ENCODE measurements around the gene TBX2.

TBX2 gene

GRCh38 chr17:61420745-61421398 lies 21.2 kb downstream of the TBX2 start:
- no peak overlapping the region for H2AK5ac ChIP-seq (ENCODE audit: low read length)
- no peak overlapping the region for H4K91ac ChIP-seq (ENCODE audit: low read depth, low read length)
- H2BK5ac ChIP-seq (ENCODE audit: low read depth, low read length, poor library complexity) = no peak overlapping the region
- no peaks in the 10 kb centered on the region for H3K79me1 ChIP-seq (ENCODE audit: low read length)
- H3K23ac ChIP-seq (ENCODE audit: low read length) = no peak overlapping the region
- no peak for DNase-seq
- H3K9ac ChIP-seq (ENCODE audit: low read length) = no peak overlapping the region
- no CpG with 5 or more reads among the region's 4 CpGs for WGBS (ENCODE audit: extremely low coverage, insufficient coverage, insufficient read length)
- H4K8ac ChIP-seq (ENCODE audit: low read depth, low read length) = no peak overlapping the region
- no peak overlapping the region for H3K4me2 ChIP-seq (ENCODE audit: low read length)
- no peaks in the 10 kb centered on the region for H3K79me2 ChIP-seq (ENCODE audit: control insufficient read depth, insufficient read depth, low read length, poor library complexity)
- H3K4me3 ChIP-seq (ENCODE audit: low read depth, low read length) = no peak overlapping the region
- H3K27me3 ChIP-seq (ENCODE audit: insufficient read depth, low read length) = peaks cover 2% of the 10 kb centered on the region
- H3K4ac ChIP-seq (ENCODE audit: low read depth, low read length) = no peak overlapping the region
- no peak overlapping the region for H4K12ac ChIP-seq (ENCODE audit: low read depth, low read length)
- peaks cover 4 to 7% of the 10 kb centered on the region in 2 experiments for H3K4me1 ChIP-seq (ENCODE audit: control insufficient read depth in 1 of 2, insufficient read depth in 2 of 2, low read length in 2 of 2)
- no peak overlapping the region for H2BK120ac ChIP-seq (ENCODE audit: insufficient read depth, low read length, poor library complexity)
- H3K36me3 ChIP-seq (ENCODE audit: control insufficient read depth in 1 of 2, insufficient read depth in 2 of 2, low read length in 2 of 2) = no peaks in the 10 kb centered on the region
- H2BK12ac ChIP-seq (ENCODE audit: low read length) = no peak overlapping the region
- H2AFZ ChIP-seq (ENCODE audit: insufficient read depth, low read length, poor library complexity) = no peak overlapping the region
- no peaks in the 10 kb centered on the region for H3K9me3 ChIP-seq (ENCODE audit: insufficient read depth, low read depth, low read length)
- no peak overlapping the region for H3K14ac ChIP-seq (ENCODE audit: low read length)
- no peak overlapping the region for H3K18ac ChIP-seq (ENCODE audit: low read length)
- H3K27ac ChIP-seq (ENCODE audit: low read depth, low read length) = no peak overlapping the region

GRCh38 chr17:61421460-61421859 lies 21.8 kb downstream of the TBX2 start:
- Histone ChIP-seq H3K27me3 (ENCODE audit: insufficient read depth, low read length) (peaks cover 2% of the 10 kb centered on the region), H3K23ac (ENCODE audit: low read length) (no peak overlapping the region), H3K36me3 (ENCODE audit: control insufficient read depth in 1 of 2, insufficient read depth in 2 of 2, low read length in 2 of 2) (no peaks in the 10 kb centered on the region), H2AFZ (ENCODE audit: insufficient read depth, low read length, poor library complexity) (no peak overlapping the region), H2BK5ac (ENCODE audit: low read depth, low read length, poor library complexity) (no peak overlapping the region), H3K79me2 (ENCODE audit: control insufficient read depth, insufficient read depth, low read length, poor library complexity) (no peaks in the 10 kb centered on the region), H4K91ac (ENCODE audit: low read depth, low read length) (no peak overlapping the region), H3K4me1 (ENCODE audit: control insufficient read depth in 1 of 2, insufficient read depth in 2 of 2, low read length in 2 of 2) (peaks cover 2 to 9% of the 10 kb centered on the region in 2 experiments), H4K12ac (ENCODE audit: low read depth, low read length) (no peak overlapping the region), H3K9me3 (ENCODE audit: insufficient read depth, low read depth, low read length) (no peaks in the 10 kb centered on the region), H3K4me3 (ENCODE audit: low read depth, low read length) (no peak overlapping the region), H3K18ac (ENCODE audit: low read length) (no peak overlapping the region), H3K79me1 (ENCODE audit: low read length) (no peaks in the 10 kb centered on the region), H3K4ac (ENCODE audit: low read depth, low read length) (no peak overlapping the region), H3K27ac (ENCODE audit: low read depth, low read length) (no peak overlapping the region), H2BK120ac (ENCODE audit: insufficient read depth, low read length, poor library complexity) (no peak overlapping the region), H3K14ac (ENCODE audit: low read length) (no peak overlapping the region), H3K4me2 (ENCODE audit: low read length) (no peak overlapping the region), H3K9ac (ENCODE audit: low read length) (no peak overlapping the region), H2BK12ac (ENCODE audit: low read length) (no peak overlapping the region), H2AK5ac (ENCODE audit: low read length) (no peak overlapping the region), H4K8ac (ENCODE audit: low read depth, low read length) (no peak overlapping the region)
- DNase-seq = no peak
- no CpG with 5 or more reads among the region's 4 CpGs for WGBS (ENCODE audit: extremely low coverage, insufficient coverage, insufficient read length)

GRCh38 chr17:61422116-61422799 lies 22.6 kb downstream of the TBX2 start:
- Histone ChIP-seq H3K23ac (ENCODE audit: low read length) (no peak overlapping the region), H2BK120ac (ENCODE audit: insufficient read depth, low read length, poor library complexity) (no peak overlapping the region), H4K91ac (ENCODE audit: low read depth, low read length) (no peak overlapping the region), H3K27ac (ENCODE audit: low read depth, low read length) (no peak overlapping the region), H2AK5ac (ENCODE audit: low read length) (no peak overlapping the region), H4K12ac (ENCODE audit: low read depth, low read length) (no peak overlapping the region), H3K36me3 (ENCODE audit: control insufficient read depth in 1 of 2, insufficient read depth in 2 of 2, low read length in 2 of 2) (no peaks in the 10 kb centered on the region), H3K79me2 (ENCODE audit: control insufficient read depth, insufficient read depth, low read length, poor library complexity) (no peaks in the 10 kb centered on the region), H3K4ac (ENCODE audit: low read depth, low read length) (no peak overlapping the region), H2BK12ac (ENCODE audit: low read length) (no peak overlapping the region), H3K27me3 (ENCODE audit: insufficient read depth, low read length) (peaks cover 2% of the 10 kb centered on the region), H3K9ac (ENCODE audit: low read length) (no peak overlapping the region), H3K4me2 (ENCODE audit: low read length) (no peak overlapping the region), H3K4me1 (ENCODE audit: control insufficient read depth in 1 of 2, insufficient read depth in 2 of 2, low read length in 2 of 2) (peaks cover 0 to 7% of the 10 kb centered on the region in 2 experiments), H3K4me3 (ENCODE audit: low read depth, low read length) (no peak overlapping the region), H3K14ac (ENCODE audit: low read length) (no peak overlapping the region), H2BK5ac (ENCODE audit: low read depth, low read length, poor library complexity) (no peak overlapping the region), H3K18ac (ENCODE audit: low read length) (no peak overlapping the region), H3K79me1 (ENCODE audit: low read length) (peaks cover under 1% of the 10 kb centered on the region), H3K9me3 (ENCODE audit: insufficient read depth, low read depth, low read length) (no peaks in the 10 kb centered on the region), H4K8ac (ENCODE audit: low read depth, low read length) (no peak overlapping the region), H2AFZ (ENCODE audit: insufficient read depth, low read length, poor library complexity) (no peak overlapping the region)
- DNase-seq = no peak
- no CpG with 5 or more reads among the region's 5 CpGs for whole genome bisulfite sequencing (ENCODE audit: extremely low coverage, insufficient coverage, insufficient read length)

- no peak overlapping the region for H3K14ac ChIP-seq (ENCODE audit: low read length)
- H3K4me2 ChIP-seq (ENCODE audit: low read length) = no peak overlapping the region
- no peak overlapping the region for H3K18ac ChIP-seq (ENCODE audit: low read length)
- WGBS (ENCODE audit: extremely low coverage, insufficient coverage, insufficient read length) = no CpG with 5 or more reads among the region's 2 CpGs
- H4K12ac ChIP-seq (ENCODE audit: low read depth, low read length) = no peak overlapping the region
- no peak overlapping the region for H3K27ac ChIP-seq (ENCODE audit: low read depth, low read length)
- H3K79me1 ChIP-seq (ENCODE audit: low read length) = peaks cover 2% of the 10 kb centered on the region
- H3K27me3 ChIP-seq (ENCODE audit: insufficient read depth, low read length) = peaks cover 2% of the 10 kb centered on the region
- no peaks in the 10 kb centered on the region for H3K36me3 ChIP-seq (ENCODE audit: control insufficient read depth in 1 of 2, insufficient read depth in 2 of 2, low read length in 2 of 2)
- H2BK12ac ChIP-seq (ENCODE audit: low read length) = no peak overlapping the region
- H3K4me3 ChIP-seq (ENCODE audit: low read depth, low read length) = no peak overlapping the region
- H2AK5ac ChIP-seq (ENCODE audit: low read length) = no peak overlapping the region
- no peak for DNase-seq
- H3K4me1 ChIP-seq (ENCODE audit: control insufficient read depth in 1 of 2, insufficient read depth in 2 of 2, low read length in 2 of 2) = peaks cover 0 to 9% of the 10 kb centered on the region in 2 experiments
- no peak overlapping the region for H4K8ac ChIP-seq (ENCODE audit: low read depth, low read length)
- H3K79me2 ChIP-seq (ENCODE audit: control insufficient read depth, insufficient read depth, low read length, poor library complexity) = no peaks in the 10 kb centered on the region
- no peak overlapping the region for H4K91ac ChIP-seq (ENCODE audit: low read depth, low read length)
- H2AFZ ChIP-seq (ENCODE audit: insufficient read depth, low read length, poor library complexity) = no peak overlapping the region
- no peak overlapping the region for H2BK5ac ChIP-seq (ENCODE audit: low read depth, low read length, poor library complexity)
- no peak overlapping the region for H3K23ac ChIP-seq (ENCODE audit: low read length)
- H3K4ac ChIP-seq (ENCODE audit: low read depth, low read length) = no peak overlapping the region
- H3K9me3 ChIP-seq (ENCODE audit: insufficient read depth, low read depth, low read length) = no peaks in the 10 kb centered on the region
- no peak overlapping the region for H3K9ac ChIP-seq (ENCODE audit: low read length)
- no peak overlapping the region for H2BK120ac ChIP-seq (ENCODE audit: insufficient read depth, low read length, poor library complexity)
Measured at GRCh38 chr17:61422869-61423268, 23.2 kb downstream of the TBX2 start.

Measured in trophoblast cell (in vitro differentiated cells and primary cell).